Urinary bladder (tissue), 4 donors: Measurements from ENCODE around the gene AHNAK. TPM values are rescaled to one million over a fixed set of nuclear protein-coding genes. Genes with fewer than 3 reads are reported as not detected.
"Not testable (repeated sequence)": the region's sequence is repeated elsewhere in the genome, so short reads cannot be mapped to it uniquely, and the experiment has no call there.

Experiments
- DNase-seq: peaks from one replicate; pipeline ENCODE4 v3.0.0-alpha.2; 2015; ENCODE audit errors: extremely low spot score
- H3K27ac ChIP-seq: one replicate; pipeline ENCODE4 v1.5.1; 2013; ENCODE audit warnings: low read depth, mild to moderate bottlenecking, moderate library complexity
- H3K36me3 ChIP-seq: one replicate; pipeline ENCODE4 v1.6.1; 2013; ENCODE audit warnings: mild to moderate bottlenecking, moderate library complexity; ENCODE audit not compliant: insufficient read depth
- H3K4me1 ChIP-seq: one replicate; pipeline ENCODE4 v1.6.1; 2013; ENCODE audit warnings: mild to moderate bottlenecking, moderate library complexity; ENCODE audit not compliant: insufficient read depth
- H3K4me3 ChIP-seq: one replicate; pipeline ENCODE4 v1.5.1; 2013; ENCODE audit warnings: low read depth, low read length
- WGBS: extraction: QIAGEN DNeasy Blood & Tissue Kit; methylation state at CpG from one replicate; pipeline ENCODE4 v1.1.7; 2013; 5-methylcytosine and 5-hydroxymethylcytosine counted together
- polyA plus RNA-seq: library from polyadenylated mRNA; stranded (reverse); fragments of 200-250 nt; gene quantifications from one replicate; pipeline ENCODE4 v1.2.3, GENCODE V29; 2013
- total RNA-seq: library from RNA; depleted of rRNA; stranded (reverse); fragments of >200 nt; gene quantifications from one replicate; pipeline ENCODE4 v1.2.3, GENCODE V29; 2014
- donor health status: healthy with polysubstance abuse.
- donor health status: healthy.

Gene AHNAK
- total and polyA plus RNA-seq, 2 donors: 200 to 554 TPM

GRCh38 chr11:62577046-62577714, 30.6 kb upstream of the AHNAK start:
- no peak overlapping the region for H3K27ac ChIP-seq
- H3K36me3 ChIP-seq: peaks cover 2% of the 10 kb centered on the region
- no peaks in the 10 kb centered on the region for H3K4me1 ChIP-seq
- DNase-seq: no peak
- H3K4me3 ChIP-seq: no peak overlapping the region
- WGBS: 70% methylated on average over 12 of the region's 12 CpGs

- WGBS: 75% methylated on average over 14 of the region's 14 CpGs
- H3K36me3 ChIP-seq: peaks cover 2% of the 10 kb centered on the region
- H3K27ac ChIP-seq: no peak overlapping the region
- no peak overlapping the region for H3K4me3 ChIP-seq
- DNase-seq: no peak
- no peaks in the 10 kb centered on the region for H3K4me1 ChIP-seq
Measured at GRCh38 chr11:62575837-62576236, 29.2 kb upstream of the AHNAK start.

- no peaks in the 10 kb centered on the region for H3K4me1 ChIP-seq
- no peak for DNase-seq
- peak overlapping the region; percentile 24 for H3K27ac ChIP-seq
- H3K36me3 ChIP-seq: peaks cover 2% of the 10 kb centered on the region
- no peak overlapping the region for H3K4me3 ChIP-seq
- WGBS: 41% methylated on average over 17 of the region's 17 CpGs
Measured at GRCh38 chr11:62575156-62575555, 28.6 kb upstream of the AHNAK start.

DNA sequence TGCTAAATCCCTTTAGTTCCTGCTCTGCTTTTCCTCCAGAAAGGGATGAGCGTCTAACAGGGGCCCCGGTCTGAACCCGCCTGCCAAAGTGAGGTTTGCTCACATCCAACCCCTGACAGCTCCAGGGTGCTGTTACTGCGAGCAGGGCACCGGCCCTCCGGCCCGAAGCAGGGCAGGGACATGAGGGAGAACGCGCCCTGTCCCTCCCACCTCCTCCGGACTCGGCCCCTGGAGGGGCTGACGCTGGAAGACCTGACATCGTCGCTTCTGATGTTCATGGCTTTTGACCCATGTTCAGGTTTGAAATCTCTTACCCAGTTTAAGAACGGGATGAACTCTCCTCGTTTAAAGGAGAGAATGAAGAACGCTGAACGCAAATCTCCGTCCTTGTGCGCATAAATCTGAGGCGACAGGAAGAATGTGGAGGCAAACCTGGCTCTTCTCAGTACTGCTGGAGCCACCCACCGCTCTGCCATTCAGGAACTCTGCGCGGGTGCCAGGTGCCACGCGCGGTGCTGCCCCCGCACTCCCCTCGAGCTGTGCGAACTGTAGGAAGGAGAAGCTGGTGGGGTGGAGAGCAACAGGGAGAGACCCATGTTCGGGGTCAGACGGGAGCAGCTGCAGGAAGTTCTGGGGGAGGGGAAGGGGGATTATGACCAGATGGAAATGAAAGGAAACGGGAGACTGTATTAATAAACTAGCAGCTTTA, 27.9 kb upstream of the AHNAK start:
- H3K4me1 ChIP-seq: no peaks in the 10 kb centered on the region
- 1% methylated on average over 33 of the region's 33 CpGs for WGBS
- peaks cover 2% of the 10 kb centered on the region for H3K36me3 ChIP-seq
- H3K27ac ChIP-seq: peak overlapping the region; percentile 85
- peak overlapping the region; percentile 50 for H3K4me3 ChIP-seq
- DNase-seq: no peak

DNA sequence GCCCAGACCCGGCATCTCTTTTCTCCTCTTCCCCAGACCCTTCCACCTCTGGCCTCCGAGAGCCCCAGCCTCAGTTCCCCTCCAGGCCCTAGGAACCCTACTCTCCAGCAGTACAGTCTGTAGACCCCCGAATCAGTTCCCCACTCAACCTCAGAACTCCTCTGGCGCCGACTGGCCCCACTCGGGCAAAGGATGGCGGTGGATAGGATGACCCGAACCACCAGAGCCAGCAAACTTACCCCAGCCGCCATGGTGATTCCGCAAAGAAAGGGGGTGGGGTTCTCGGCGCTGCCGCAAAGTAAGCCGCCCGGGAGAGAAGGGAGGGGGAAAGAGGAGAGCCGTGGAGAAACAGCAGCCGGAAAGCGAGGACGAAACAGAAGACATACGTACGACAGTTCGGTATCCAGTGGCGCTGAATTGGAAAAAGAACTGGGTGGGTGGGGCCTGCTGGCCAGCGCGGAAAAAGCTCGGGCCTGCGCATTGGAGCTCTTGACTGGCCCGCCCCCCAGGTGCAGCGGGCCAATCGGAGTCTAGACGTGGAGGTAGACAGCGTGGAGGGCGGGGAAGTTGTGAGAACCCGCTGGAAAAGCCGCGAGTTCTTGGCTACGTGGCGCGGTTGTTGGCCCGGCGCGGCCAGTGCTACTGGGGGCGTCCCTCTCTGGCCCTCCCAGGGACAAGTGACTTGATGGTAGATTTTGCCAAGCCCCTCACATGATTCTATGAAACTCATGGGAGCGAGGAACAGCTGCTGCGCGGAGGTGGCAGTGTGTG, 27.2 kb upstream of the AHNAK start, which contains the start of gene EEF1G:
EEF1G (minus strand) TSS at position 300 of the 771 bp plus-strand sequence; CDS start at position 251, 49 bp downstream.
- Histone ChIP-seq H3K36me3 (peaks cover 2% of the 10 kb centered on the region), H3K4me3 (peak within 1 kb of the TSS; percentile 64), H3K27ac (peak within 1 kb of the TSS; percentile 85), H3K4me1 (no peaks in the 10 kb centered on the region)
- DNase-seq: peak; percentile 99
- WGBS: under 1% methylated on average over 46 of the region's 46 CpGs

DNA sequence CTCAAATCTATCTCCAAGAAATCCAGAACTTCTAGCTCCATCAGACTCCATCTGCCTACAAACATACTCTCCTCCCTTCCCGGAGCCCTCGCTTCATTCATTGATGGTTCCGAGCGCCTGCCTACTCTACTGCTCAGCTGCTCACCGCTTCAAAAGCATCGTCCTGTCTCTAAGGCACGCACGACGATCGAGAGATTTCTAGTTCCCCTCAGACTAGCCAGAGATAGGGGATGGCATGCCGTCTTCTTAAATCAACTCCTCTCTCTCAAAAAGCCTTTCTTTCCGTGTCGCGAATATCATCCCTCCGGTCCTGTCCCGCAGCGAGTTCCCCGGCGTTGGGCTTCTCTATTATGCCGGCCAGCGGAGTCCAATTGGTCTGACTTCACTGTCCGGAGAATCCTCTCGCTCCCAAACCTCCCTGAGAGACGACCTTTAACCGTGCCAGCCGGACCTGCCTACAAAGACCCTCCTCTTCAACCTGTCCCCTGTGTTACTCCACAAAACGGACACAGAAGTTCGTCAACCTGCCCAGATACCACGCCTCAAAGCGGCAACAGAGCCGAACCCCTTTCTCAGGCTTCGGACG, 26.5 kb upstream of the AHNAK start:
- under 1% methylated on average over 33 of the region's 33 CpGs for WGBS
- H3K4me3 ChIP-seq: peak overlapping the region; percentile 64
- H3K4me1 ChIP-seq: no peaks in the 10 kb centered on the region
- H3K36me3 ChIP-seq: peaks cover 4% of the 10 kb centered on the region
- no peak for DNase-seq
- H3K27ac ChIP-seq: peak overlapping the region; percentile 84

- no peaks in the 10 kb centered on the region for H3K4me1 ChIP-seq
- 71% methylated on average over 12 of the region's 12 CpGs for WGBS
- no peak overlapping the region for H3K27ac ChIP-seq
- H3K4me3 ChIP-seq: no peak overlapping the region
- peaks cover 4% of the 10 kb centered on the region for H3K36me3 ChIP-seq
- DNase-seq: no peak
Measured at GRCh38 chr11:62572431-62572830, 25.8 kb upstream of the AHNAK start.

DNA sequence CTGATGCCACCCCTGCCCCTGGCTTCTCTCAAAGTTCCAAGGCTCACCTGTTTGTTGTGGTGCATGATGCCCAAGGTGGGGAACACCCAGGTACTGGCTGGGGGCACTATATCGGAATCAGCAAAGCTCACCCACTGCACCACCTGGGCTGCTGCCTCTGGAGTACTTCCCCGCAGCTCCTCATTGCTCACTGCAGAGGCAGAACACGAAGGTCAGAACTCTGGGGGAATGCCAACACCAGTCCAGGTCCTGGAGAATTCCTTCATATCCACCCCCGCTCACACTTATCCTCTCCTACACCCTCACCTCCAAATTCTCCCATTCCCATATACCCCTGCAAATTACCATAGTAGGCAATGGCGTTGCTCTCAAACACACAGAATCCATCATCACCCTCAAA, 24.9 kb upstream of the AHNAK start:
- WGBS: 92% methylated on average over 5 of the region's 5 CpGs
- not testable (repeated sequence) for DNase-seq, H3K36me3 ChIP-seq, H3K4me3 ChIP-seq, H3K4me1 ChIP-seq, H3K27ac ChIP-seq

DNA sequence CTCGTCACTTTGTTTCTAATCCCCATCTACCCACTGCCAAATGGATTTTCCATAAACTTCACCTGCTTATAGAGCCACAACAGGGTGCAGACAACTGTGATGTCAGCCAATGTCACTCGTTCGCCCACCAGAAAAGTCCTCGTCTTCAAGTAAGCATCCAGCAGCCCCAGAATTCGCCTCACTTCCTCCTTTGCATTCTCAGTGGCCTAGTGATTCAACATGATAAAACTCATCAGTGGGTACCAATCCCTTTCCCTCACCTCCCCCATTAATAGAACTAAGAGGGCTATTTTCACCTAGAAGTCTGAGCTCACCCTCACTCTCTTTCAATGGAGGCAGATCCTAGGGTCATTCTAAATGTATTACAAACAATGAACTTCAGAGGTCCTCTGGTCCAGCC, 24.3 kb upstream of the AHNAK start:
- H3K4me3 ChIP-seq, H3K4me1 ChIP-seq, H3K36me3 ChIP-seq, DNase-seq, H3K27ac ChIP-seq: not testable (repeated sequence)
- 90% methylated on average over 5 of the region's 5 CpGs for WGBS

- no peak for DNase-seq
- H3K36me3 ChIP-seq: peaks cover 9% of the 10 kb centered on the region
- 73% methylated on average over 1 of the region's 1 CpG for WGBS
Measured at GRCh38 chr11:62569611-62570010, 23.0 kb upstream of the AHNAK start.

DNA sequence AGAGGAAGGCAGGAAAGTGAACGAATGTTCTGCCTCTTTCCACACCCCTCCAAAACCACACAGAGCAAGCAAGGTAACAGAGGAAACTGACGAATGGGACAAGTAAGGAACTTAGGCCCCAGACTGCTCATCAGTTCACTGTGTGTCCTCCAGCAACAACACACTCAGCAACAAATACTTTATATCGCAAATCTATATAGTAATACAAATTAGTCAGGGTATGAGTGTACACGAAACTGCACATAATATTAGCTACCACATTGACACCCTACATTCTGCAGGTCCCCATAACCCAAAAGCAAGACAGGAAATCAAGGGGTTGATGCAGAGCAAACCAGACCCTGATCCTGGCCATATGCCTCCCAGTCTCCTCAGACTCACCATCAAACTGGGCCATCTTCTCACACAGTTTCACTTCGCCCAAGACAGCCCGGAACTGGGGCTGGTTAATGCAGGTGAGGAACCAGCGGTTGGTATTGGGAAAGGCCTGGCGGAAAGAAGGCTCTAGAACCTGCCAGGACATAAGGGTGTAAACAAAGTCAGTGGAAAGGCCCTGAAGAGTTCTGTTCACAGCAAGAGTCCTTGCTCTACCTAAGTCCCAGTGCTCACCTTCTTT, 20.5 kb upstream of the AHNAK start:
- WGBS: 84% methylated on average over 8 of the region's 8 CpGs
- DNase-seq: no peak
- Histone ChIP-seq H3K27ac (no peak overlapping the region), H3K36me3 (peaks cover 9% of the 10 kb centered on the region), H3K4me1 (no peaks in the 10 kb centered on the region), H3K4me3 (no peak overlapping the region)

More at GRCh38 chr11:62569611-62570010, 23.0 kb upstream of the AHNAK start:
- Histone ChIP-seq H3K27ac (no peak overlapping the region), H3K4me1 (no peaks in the 10 kb centered on the region), H3K4me3 (no peak overlapping the region)

- WGBS: 90% methylated on average over 8 of the region's 8 CpGs
- DNase-seq: no peak
- H3K27ac ChIP-seq: no peak overlapping the region
- H3K4me1 ChIP-seq: no peaks in the 10 kb centered on the region
- no peak overlapping the region for H3K4me3 ChIP-seq
- peaks cover 9% of the 10 kb centered on the region for H3K36me3 ChIP-seq
Measured at GRCh38 chr11:62566247-62566646, 19.6 kb upstream of the AHNAK start.
